C4-2B (cell line): ENCODE results near the gene FAM180B.

Experiments used
- CTCF ChIP-seq: fragments of 450-650 bp; conservative IDR thresholded peaks from 2 replicates; pipeline ENCODE4 v1.5.1; 2017; ENCODE audit warnings: mild to moderate bottlenecking
- ZFX ChIP-seq: fragments of 450-650 bp; IDR thresholded peaks from 2 replicates; pipeline ENCODE4 v1.6.1; 2017

- no peak for TF ChIP-seq CTCF
- TF ChIP-seq ZFX = no peak
Measured at GRCh38 chr11:47572715-47573255, 13.7 kb upstream of the FAM180B start.
